GM12891 (cell line): ENCODE data around the gene RNF220.

Experiments used
- POLR2A ChIP-seq: IDR thresholded peaks from 2 replicates; pipeline ENCODE4 v1.6.1; 2011; ENCODE audit warnings: low read depth, low read length, control low read depth
- POLR2AphosphoS5 ChIP-seq: IDR thresholded peaks from 2 replicates; pipeline ENCODE4 v1.6.1; 2011; ENCODE audit warnings: low read depth, low read length, control low read depth
- POU2F2 ChIP-seq: IDR thresholded peaks from 2 replicates; pipeline ENCODE4 v1.6.1; 2011; ENCODE audit warnings: low read depth, mild to moderate bottlenecking, control low read depth, low read length, moderate library complexity
- TAF1 ChIP-seq: IDR thresholded peaks from 2 replicates; pipeline ENCODE4 v1.6.1; 2011; ENCODE audit warnings: low read depth, low read length, control low read depth

- TF ChIP-seq POU2F2 = no peak
- no peak for TF ChIP-seq TAF1
- TF ChIP-seq POLR2A = no peak
- TF ChIP-seq POLR2AphosphoS5 = no peak
Observed at GRCh38 chr1:44696789-44697345, 291.8 kb downstream of the RNF220 start.
